ENCODE results near the gene TCF12.

DNA sequence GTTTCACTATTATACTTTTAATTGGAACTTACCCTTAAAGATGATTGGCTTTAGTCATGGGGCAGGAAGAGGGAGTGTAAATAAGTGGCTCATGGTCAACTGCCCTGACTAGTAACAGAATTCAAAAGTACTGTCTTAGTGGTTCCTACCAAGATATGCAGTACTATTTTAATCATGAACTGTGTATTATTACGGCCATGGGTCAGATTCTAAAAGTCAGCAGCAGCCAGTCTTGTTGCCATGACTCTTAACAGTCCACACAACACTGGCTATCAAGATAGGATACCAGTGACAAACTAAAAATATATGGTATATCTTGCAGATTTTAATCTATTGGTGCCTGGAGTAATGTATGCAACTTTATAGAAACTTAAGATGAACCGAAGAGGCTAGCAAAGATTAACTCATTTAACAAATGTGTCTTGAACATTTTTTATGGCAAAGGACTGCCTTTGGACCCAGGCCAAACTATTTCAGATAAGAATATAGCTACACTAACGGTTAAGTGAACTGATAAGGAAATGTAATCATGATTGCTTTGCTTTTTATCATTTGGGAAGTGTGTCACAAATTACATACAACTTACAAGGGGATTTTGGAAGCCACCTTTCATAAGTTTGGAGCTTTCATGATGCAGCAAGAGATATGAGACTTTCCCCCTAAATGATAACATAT, 163.7 kb downstream of the TCF12 start:
- TF ChIP-seq, protein P1, sequence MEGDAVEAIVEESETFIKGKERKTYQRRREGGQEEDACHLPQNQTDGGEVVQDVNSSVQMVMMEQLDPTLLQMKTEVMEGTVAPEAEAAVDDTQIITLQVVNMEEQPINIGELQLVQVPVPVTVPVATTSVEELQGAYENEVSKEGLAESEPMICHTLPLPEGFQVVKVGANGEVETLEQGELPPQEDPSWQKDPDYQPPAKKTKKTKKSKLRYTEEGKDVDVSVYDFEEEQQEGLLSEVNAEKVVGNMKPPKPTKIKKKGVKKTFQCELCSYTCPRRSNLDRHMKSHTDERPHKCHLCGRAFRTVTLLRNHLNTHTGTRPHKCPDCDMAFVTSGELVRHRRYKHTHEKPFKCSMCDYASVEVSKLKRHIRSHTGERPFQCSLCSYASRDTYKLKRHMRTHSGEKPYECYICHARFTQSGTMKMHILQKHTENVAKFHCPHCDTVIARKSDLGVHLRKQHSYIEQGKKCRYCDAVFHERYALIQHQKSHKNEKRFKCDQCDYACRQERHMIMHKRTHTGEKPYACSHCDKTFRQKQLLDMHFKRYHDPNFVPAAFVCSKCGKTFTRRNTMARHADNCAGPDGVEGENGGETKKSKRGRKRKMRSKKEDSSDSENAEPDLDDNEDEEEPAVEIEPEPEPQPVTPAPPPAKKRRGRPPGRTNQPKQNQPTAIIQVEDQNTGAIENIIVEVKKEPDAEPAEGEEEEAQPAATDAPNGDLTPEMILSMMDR (conservative IDR thresholded peaks at IDR 0.05; ENCODE audit: low read length): no peak
- no peak for TF ChIP-seq EZH2phosphoT487 (IDR thresholded peaks at IDR 0.05; ENCODE audit: borderline replicate concordance)
